Measurements from ENCODE around the gene CFTR.

- TF ChIP-seq ZNF785 (tag by site-specific recombination; IDR thresholded peaks at IDR 0.05) (no peak), CTCF (tag by site-specific recombination; IDR thresholded peaks at IDR 0.05) (no peak)
Observed at GRCh38 chr7:117603627-117604026, 123.8 kb downstream of the CFTR start.
